ENCODE measurements around the gene LYG1.
"Not testable (repeated sequence)": the region's sequence is repeated elsewhere in the genome, so short reads cannot be mapped to it uniquely, and the experiment has no call there.

LYG1 gene

GRCh38 chr2:99317161-99317872 is 16.3 kb upstream of the LYG1 start:
- Histone ChIP-seq H3K27me3 (ENCODE audit: low read depth) (no peaks in the 10 kb centered on the region), H3K9me3 (no peaks in the 10 kb centered on the region), H3K36me3 (replicated peaks) (peaks cover 34% of the 10 kb centered on the region), H3K4me3 (no peak overlapping the region), H3K4me1 (no peaks in the 10 kb centered on the region)
- no peak for DNase-seq (ENCODE audit: low spot score in 2 of 2)
- in situ Hi-C loops (cut with MboI; ENCODE audit: low sequenced_read_pairs): no loop called here

- peaks cover 3% of the 10 kb centered on the region; the same call in 1 of the 2 replicates for H3K36me3 ChIP-seq (replicated peaks)
- no peak overlapping the region for H3K4me3 ChIP-seq
- H3K9me3 ChIP-seq: no peaks in the 10 kb centered on the region
- no peak for DNase-seq (ENCODE audit: low spot score in 2 of 2)
- H3K27me3 ChIP-seq (ENCODE audit: low read depth): no peaks in the 10 kb centered on the region
- H3K4me1 ChIP-seq: no peaks in the 10 kb centered on the region
- in situ Hi-C loops (cut with MboI; ENCODE audit: low sequenced_read_pairs): no loop called here
Observed at GRCh38 chr2:99299580-99299979, 1.4 kb downstream of the LYG1 start.

- Histone ChIP-seq H3K4me3 (no peak overlapping the region), H3K9me3 (no peaks in the 10 kb centered on the region), H3K36me3 (replicated peaks) (0 out of 2 replicates have a peak, but pooled peaks cover 3% of the 10 kb centered on the region), H3K27me3 (ENCODE audit: low read depth) (no peaks in the 10 kb centered on the region), H3K4me1 (no peaks in the 10 kb centered on the region)
- DNase-seq (ENCODE audit: low spot score in 2 of 2): no peak
- in situ Hi-C loops (cut with MboI; ENCODE audit: low sequenced_read_pairs): no loop called here
Observed at GRCh38 chr2:99297994-99298393, 3.0 kb downstream of the LYG1 start.

- in situ Hi-C loops (cut with MboI; ENCODE audit: low sequenced_read_pairs): no loop called here
- no peaks in the 10 kb centered on the region for H3K9me3 ChIP-seq
- peaks cover 5% of the 10 kb centered on the region; the same call in 1 of the 2 replicates for H3K4me1 ChIP-seq
- H3K36me3 ChIP-seq (replicated peaks): no peaks in the 10 kb centered on the region
- H3K4me3 ChIP-seq: no peak overlapping the region
- DNase-seq (ENCODE audit: low spot score in 2 of 2): no peak
- no peaks in the 10 kb centered on the region for H3K27me3 ChIP-seq (ENCODE audit: low read depth)
Observed at GRCh38 chr2:99285526-99285925, 15.5 kb downstream of the LYG1 start.

GRCh38 chr2:99279969-99280695 is 20.9 kb downstream of the LYG1 start:
- peaks cover 5% of the 10 kb centered on the region; the same call in 1 of the 2 replicates for H3K4me1 ChIP-seq
- no peaks in the 10 kb centered on the region for H3K27me3 ChIP-seq (ENCODE audit: low read depth)
- H3K4me3 ChIP-seq: no peak overlapping the region
- no peak for DNase-seq (ENCODE audit: low spot score in 2 of 2)
- no peaks in the 10 kb centered on the region for H3K36me3 ChIP-seq (replicated peaks)
- in situ Hi-C loops (cut with MboI; ENCODE audit: low sequenced_read_pairs): no loop called here
- no peaks in the 10 kb centered on the region for H3K9me3 ChIP-seq

GRCh38 chr2:99278793-99279291 is 22.2 kb downstream of the LYG1 start:
- no peaks in the 10 kb centered on the region for H3K27me3 ChIP-seq (ENCODE audit: low read depth)
- peaks cover 5% of the 10 kb centered on the region; the same call in 1 of the 2 replicates for H3K4me1 ChIP-seq
- no peak overlapping the region for H3K4me3 ChIP-seq
- in situ Hi-C loops (cut with MboI; ENCODE audit: low sequenced_read_pairs): no loop called here
- no peak for DNase-seq (ENCODE audit: low spot score in 2 of 2)
- no peaks in the 10 kb centered on the region for H3K9me3 ChIP-seq
- no peaks in the 10 kb centered on the region for H3K36me3 ChIP-seq (replicated peaks)

- in situ Hi-C loops (cut with MboI; ENCODE audit: low sequenced_read_pairs); H3K9me3 ChIP-seq; H3K4me3 ChIP-seq: not testable (repeated sequence)
Observed at GRCh38 chr2:99278195-99278765, 22.7 kb downstream of the LYG1 start.

GRCh38 chr2:99275882-99276281 is 25.1 kb downstream of the LYG1 start:
- Histone ChIP-seq H3K36me3 (replicated peaks) (no peaks in the 10 kb centered on the region), H3K4me3 (no peak overlapping the region), H3K9me3 (no peaks in the 10 kb centered on the region), H3K4me1 (no peaks in the 10 kb centered on the region; the same call in 1 of the 2 replicates), H3K27me3 (ENCODE audit: low read depth) (no peaks in the 10 kb centered on the region)
- no peak for DNase-seq (ENCODE audit: low spot score in 2 of 2)
- in situ Hi-C loops (cut with MboI; ENCODE audit: low sequenced_read_pairs): no loop called here

More at GRCh38 chr2:99278195-99278765, 22.7 kb downstream of the LYG1 start:
- not testable (repeated sequence) for H3K4me1 ChIP-seq; H3K36me3 ChIP-seq (replicated peaks); H3K27me3 ChIP-seq (ENCODE audit: low read depth); DNase-seq (ENCODE audit: low spot score in 2 of 2)

- no peak for DNase-seq (ENCODE audit: low spot score in 2 of 2)
- in situ Hi-C loops (cut with MboI; ENCODE audit: low sequenced_read_pairs): no loop called here
- H3K4me3 ChIP-seq: no peak overlapping the region
- H3K36me3 ChIP-seq (replicated peaks): no peaks in the 10 kb centered on the region
- H3K9me3 ChIP-seq: no peaks in the 10 kb centered on the region; the same call in 1 of the 2 replicates
- H3K27me3 ChIP-seq (ENCODE audit: low read depth): no peaks in the 10 kb centered on the region
- H3K4me1 ChIP-seq: no peaks in the 10 kb centered on the region
Observed at GRCh38 chr2:99261242-99261641, 39.8 kb downstream of the LYG1 start.

GRCh38 chr2:99260184-99260583 is 40.8 kb downstream of the LYG1 start:
- no peaks in the 10 kb centered on the region for H3K27me3 ChIP-seq (ENCODE audit: low read depth)

GRCh38 chr2:99259465-99259864 is 41.5 kb downstream of the LYG1 start:
- Histone ChIP-seq H3K36me3 (replicated peaks) (no peaks in the 10 kb centered on the region), H3K9me3 (no peaks in the 10 kb centered on the region; the same call in 1 of the 2 replicates), H3K4me1 (no peaks in the 10 kb centered on the region), H3K4me3 (no peak overlapping the region), H3K27me3 (ENCODE audit: low read depth) (no peaks in the 10 kb centered on the region)
- in situ Hi-C loops (cut with MboI; ENCODE audit: low sequenced_read_pairs): no loop called here
- DNase-seq (ENCODE audit: low spot score in 2 of 2): no peak

More at GRCh38 chr2:99260184-99260583, 40.8 kb downstream of the LYG1 start:
- Histone ChIP-seq H3K9me3 (no peaks in the 10 kb centered on the region; the same call in 1 of the 2 replicates), H3K4me3 (no peak overlapping the region), H3K4me1 (no peaks in the 10 kb centered on the region), H3K36me3 (replicated peaks) (no peaks in the 10 kb centered on the region)
- in situ Hi-C loops (cut with MboI; ENCODE audit: low sequenced_read_pairs): no loop called here
- DNase-seq (ENCODE audit: low spot score in 2 of 2): no peak

GRCh38 chr2:99256677-99257076 is 44.3 kb downstream of the LYG1 start:
- no peaks in the 10 kb centered on the region for H3K4me1 ChIP-seq
- DNase-seq (ENCODE audit: low spot score in 2 of 2): no peak
- H3K36me3 ChIP-seq (replicated peaks): no peaks in the 10 kb centered on the region
- no peaks in the 10 kb centered on the region; the same call in 1 of the 2 replicates for H3K9me3 ChIP-seq
- H3K4me3 ChIP-seq: no peak overlapping the region
- in situ Hi-C loops (cut with MboI; ENCODE audit: low sequenced_read_pairs): no loop called here
- no peaks in the 10 kb centered on the region for H3K27me3 ChIP-seq (ENCODE audit: low read depth)

GRCh38 chr2:99255491-99256318 is 45.3 kb downstream of the LYG1 start, which contains the start of gene LYG2:
Gene LYG2 (minus strand): TSS chr2:99255666. CDS start chr2:99254260, 1,406 bp downstream.
- no peak within 1 kb of the TSS for H3K4me3 ChIP-seq
- in situ Hi-C loops (cut with MboI; ENCODE audit: low sequenced_read_pairs): no loop called here
- H3K36me3 ChIP-seq (replicated peaks): no peaks in the 10 kb centered on the region
- no peaks in the 10 kb centered on the region; the same call in 1 of the 2 replicates for H3K9me3 ChIP-seq
- no peak for DNase-seq (ENCODE audit: low spot score in 2 of 2)
- H3K27me3 ChIP-seq (ENCODE audit: low read depth): no peaks in the 10 kb centered on the region
- H3K4me1 ChIP-seq: no peaks in the 10 kb centered on the region

All from HAP-1 (cell line).